ENCODE results near the gene F2R. TPM values are rescaled to one million over a fixed set of nuclear protein-coding genes. Genes with fewer than 3 reads are reported as not detected.

The F2R gene
- total RNA-seq, 1 donor: 117 TPM

DNA sequence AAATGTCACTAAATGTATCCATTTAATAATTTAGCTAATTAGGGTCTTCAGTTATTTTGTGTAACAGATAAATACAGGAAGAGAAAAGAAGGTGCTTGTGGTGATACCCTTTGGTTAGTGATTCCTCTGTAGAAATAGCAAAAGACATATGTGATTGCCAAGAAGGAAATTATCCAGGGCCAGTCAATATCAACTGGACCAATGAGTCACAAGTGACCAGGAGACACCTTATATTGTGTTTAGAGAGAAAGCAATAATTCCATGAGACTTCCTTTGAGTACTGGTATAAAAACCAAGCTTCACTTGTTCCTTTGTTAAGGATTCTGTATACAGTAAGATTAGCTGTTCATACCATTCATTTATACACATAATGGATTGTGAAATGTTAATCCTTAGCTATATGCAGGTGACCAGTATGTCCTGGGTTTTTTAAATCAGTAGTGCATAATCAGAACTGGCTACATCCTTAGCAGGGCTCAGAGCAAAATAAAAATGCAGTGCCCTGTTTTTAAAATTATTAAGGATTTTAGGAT is 11.7 kb upstream of the F2R start:
- DNase-seq (ENCODE audit: low read depth): no peak
- TF ChIP-seq, protein P1, sequence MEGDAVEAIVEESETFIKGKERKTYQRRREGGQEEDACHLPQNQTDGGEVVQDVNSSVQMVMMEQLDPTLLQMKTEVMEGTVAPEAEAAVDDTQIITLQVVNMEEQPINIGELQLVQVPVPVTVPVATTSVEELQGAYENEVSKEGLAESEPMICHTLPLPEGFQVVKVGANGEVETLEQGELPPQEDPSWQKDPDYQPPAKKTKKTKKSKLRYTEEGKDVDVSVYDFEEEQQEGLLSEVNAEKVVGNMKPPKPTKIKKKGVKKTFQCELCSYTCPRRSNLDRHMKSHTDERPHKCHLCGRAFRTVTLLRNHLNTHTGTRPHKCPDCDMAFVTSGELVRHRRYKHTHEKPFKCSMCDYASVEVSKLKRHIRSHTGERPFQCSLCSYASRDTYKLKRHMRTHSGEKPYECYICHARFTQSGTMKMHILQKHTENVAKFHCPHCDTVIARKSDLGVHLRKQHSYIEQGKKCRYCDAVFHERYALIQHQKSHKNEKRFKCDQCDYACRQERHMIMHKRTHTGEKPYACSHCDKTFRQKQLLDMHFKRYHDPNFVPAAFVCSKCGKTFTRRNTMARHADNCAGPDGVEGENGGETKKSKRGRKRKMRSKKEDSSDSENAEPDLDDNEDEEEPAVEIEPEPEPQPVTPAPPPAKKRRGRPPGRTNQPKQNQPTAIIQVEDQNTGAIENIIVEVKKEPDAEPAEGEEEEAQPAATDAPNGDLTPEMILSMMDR (IDR thresholded peaks at IDR 0.05; ENCODE audit: insufficient read depth, low read depth, low read length): no peak
- H3K4me3 ChIP-seq (ENCODE audit: low read depth, low read length): no peak overlapping the region

DNA sequence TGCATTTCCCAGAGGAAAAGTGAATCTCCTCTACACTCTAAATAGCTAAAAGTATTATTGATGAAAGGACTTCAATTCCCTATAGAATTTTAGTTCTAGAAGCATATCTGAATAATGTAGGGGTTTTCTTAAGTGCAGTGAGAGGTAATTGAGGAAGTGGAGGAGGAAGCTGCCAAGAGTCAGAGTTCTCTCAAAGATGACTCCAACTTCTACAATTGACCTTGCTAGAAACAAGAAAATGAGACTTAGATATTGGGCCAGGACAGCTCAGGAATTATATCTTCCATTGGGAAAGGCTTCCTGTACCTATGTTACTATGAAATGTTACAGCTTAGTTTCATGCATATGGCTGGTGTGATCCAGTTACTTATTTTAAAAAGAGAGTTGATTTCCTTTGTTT is 10.4 kb upstream of the F2R start:
- no peak overlapping the region for H3K4me3 ChIP-seq (ENCODE audit: low read depth, low read length)
- no peak for DNase-seq (ENCODE audit: low read depth)
- TF ChIP-seq, protein P1 (IDR thresholded peaks at IDR 0.05; ENCODE audit: insufficient read depth, low read depth, low read length): no peak

DNA sequence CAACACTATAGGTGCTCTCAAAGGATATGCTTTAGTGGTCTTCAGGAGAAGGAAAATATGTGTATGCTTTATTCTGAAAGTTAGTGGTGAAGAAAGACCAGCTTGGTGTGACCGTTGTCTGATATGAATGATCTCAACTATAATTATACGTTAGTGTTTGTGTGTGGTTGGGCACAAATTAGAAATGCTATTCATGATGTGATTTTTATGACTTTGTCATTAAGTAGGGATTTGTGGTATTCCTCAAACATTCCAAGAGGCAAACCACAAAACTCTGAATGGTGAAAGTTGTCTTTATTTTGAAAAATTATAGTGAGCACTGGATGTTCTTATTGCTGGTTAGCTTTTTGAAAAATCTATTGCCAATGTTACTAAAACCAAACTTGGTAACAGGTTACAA is 6.2 kb upstream of the F2R start:
- H3K4me3 ChIP-seq (ENCODE audit: low read depth, low read length): no peak overlapping the region
- DNase-seq (ENCODE audit: low read depth): peak; percentile 78
- TF ChIP-seq, protein P1 (IDR thresholded peaks at IDR 0.05; ENCODE audit: insufficient read depth, low read depth, low read length): no peak

DNA sequence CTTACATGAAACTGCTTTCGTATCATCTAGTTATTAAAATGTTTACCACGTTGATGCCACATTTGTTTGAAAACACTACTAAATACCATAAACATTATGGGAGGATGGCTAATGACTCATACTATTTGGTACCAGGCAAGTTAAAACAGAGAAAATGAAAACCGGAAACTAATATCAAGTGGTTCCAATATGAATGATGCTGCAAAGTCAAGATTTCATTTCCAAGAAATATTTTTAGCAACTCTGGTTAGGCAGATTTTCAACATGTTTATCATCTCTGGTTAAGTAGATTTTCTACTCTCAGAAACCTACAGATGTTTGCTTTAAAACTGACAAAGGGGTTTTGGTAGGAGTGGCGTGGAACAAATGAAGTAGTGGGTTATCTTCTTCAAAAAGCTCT is 4.9 kb upstream of the F2R start:
- TF ChIP-seq, protein P1 (IDR thresholded peaks at IDR 0.05; ENCODE audit: insufficient read depth, low read depth, low read length): no peak
- H3K4me3 ChIP-seq (ENCODE audit: low read depth, low read length): no peak overlapping the region
- no peak for DNase-seq (ENCODE audit: low read depth)

DNA sequence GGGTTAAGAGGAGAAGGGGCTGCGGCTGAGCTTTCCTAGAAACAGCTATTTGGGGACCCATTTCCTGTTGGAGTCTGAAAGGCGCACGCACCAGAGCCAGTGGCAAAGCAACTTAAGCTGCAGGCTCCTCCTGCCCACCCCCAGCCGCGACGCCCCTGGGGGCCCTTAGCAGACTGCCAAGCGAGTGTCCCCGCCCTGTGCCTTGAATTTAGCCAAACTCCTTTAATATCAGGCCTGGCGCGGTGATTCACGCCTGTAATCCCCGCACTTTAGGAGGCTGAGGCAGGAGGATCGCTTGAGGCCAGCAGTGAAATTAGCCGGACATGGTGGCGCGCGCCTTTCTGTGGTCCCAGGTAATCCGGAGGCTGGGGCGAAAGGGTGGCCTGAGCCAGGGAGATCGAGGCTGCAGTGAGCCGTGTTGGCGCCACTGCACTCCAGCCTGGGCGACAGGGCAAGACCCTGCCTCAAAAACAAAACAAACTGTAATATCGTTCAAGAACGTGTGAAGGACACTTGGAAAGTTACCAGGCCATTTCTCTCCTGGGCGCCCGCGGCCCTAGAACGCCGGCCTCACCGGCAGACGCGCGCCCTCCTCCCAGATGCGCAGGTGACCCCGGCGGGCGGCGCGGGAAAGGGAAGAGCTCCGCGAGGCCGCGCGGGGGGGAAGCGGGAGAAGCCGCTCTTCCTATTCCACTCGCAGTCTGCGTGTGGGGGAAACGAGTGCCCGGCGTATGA is 1.0 kb upstream of the F2R start:
- TF ChIP-seq, protein P1 (IDR thresholded peaks at IDR 0.05; ENCODE audit: insufficient read depth, low read depth, low read length): no peak
- peak overlapping the region; percentile 95 for H3K4me3 ChIP-seq (ENCODE audit: low read depth, low read length)
- peak; percentile 42 for DNase-seq (ENCODE audit: low read depth)

DNA sequence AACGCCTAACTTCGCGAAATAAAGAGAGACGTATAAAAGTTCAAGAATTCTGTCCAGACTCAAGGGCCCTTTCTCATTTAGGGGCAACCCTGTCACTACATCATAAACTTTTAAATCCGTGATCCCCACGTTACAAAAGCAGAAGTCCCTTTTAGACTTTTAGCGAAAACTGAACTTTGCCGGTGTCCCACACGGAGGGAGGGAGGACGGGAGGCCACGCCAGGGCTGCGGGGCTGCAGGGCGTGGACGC is 515 bp upstream of the F2R start:
- TF ChIP-seq, protein P1 (IDR thresholded peaks at IDR 0.05; ENCODE audit: insufficient read depth, low read depth, low read length): no peak
- DNase-seq (ENCODE audit: low read depth): no peak
- H3K4me3 ChIP-seq (ENCODE audit: low read depth, low read length): peak overlapping the region; percentile 95
